ENCODE data around the gene RNF103. TPM values are rescaled to one million over a fixed set of nuclear protein-coding genes. Genes with fewer than 3 reads are reported as not detected.

RNF103 gene
- total RNA-seq, 1 experiment from 2014 or later, result 10.1 TPM

DNA sequence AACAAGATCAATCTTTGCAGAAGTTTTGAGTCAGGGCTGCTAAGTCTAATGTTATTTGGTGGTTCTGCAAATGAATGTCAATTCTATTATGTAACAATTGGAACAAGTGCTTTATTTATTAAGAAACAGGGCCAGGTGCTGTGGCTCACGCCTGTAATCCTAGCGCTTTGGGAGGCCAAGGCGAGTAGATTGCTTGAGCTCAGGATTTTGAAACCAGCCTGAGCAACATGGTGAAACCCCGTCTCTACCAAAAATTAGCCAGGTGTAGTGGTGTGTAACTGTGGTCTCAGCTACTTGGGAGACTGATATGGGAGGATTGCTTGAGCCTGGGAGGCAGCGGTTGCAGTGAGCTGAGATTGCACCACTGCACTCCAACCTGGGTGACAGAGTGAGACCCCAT is 13.2 kb upstream of the RNF103 start:
- POLR2A ChIA-PET (ENCODE audit: low non-redundant PET), result no interaction called here
- no peak for DNase-seq (ENCODE audit: low spot score)
- intact Hi-C loops (cut with micrococcal nuclease; ENCODE audit: unreplicated experiment), result no loop called here
- no peak overlapping the region for H3K27ac ChIP-seq (ENCODE audit: low read depth, low read length, poor library complexity, severe bottlenecking)
- H3K27me3 ChIP-seq (replicated peaks; ENCODE audit: insufficient read depth, low read depth, low read length, poor library complexity), result no peaks in the 10 kb centered on the region
- TF ChIP-seq, protein P1, sequence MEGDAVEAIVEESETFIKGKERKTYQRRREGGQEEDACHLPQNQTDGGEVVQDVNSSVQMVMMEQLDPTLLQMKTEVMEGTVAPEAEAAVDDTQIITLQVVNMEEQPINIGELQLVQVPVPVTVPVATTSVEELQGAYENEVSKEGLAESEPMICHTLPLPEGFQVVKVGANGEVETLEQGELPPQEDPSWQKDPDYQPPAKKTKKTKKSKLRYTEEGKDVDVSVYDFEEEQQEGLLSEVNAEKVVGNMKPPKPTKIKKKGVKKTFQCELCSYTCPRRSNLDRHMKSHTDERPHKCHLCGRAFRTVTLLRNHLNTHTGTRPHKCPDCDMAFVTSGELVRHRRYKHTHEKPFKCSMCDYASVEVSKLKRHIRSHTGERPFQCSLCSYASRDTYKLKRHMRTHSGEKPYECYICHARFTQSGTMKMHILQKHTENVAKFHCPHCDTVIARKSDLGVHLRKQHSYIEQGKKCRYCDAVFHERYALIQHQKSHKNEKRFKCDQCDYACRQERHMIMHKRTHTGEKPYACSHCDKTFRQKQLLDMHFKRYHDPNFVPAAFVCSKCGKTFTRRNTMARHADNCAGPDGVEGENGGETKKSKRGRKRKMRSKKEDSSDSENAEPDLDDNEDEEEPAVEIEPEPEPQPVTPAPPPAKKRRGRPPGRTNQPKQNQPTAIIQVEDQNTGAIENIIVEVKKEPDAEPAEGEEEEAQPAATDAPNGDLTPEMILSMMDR (conservative IDR thresholded peaks at IDR 0.05; ENCODE audit: low read depth, low read length), result no peak
- TF ChIP-seq EZH2 (IDR thresholded peaks at IDR 0.05; ENCODE audit: borderline replicate concordance, low read depth, low read length, poor library complexity, severe bottlenecking), result no peak
- peaks cover 15% of the 10 kb centered on the region for H3K9me3 ChIP-seq (ENCODE audit: low read depth, low read length, poor library complexity, severe bottlenecking)
- H3K4me1 ChIP-seq (ENCODE audit: insufficient read depth, low read length, poor library complexity, severe bottlenecking), result no peaks in the 10 kb centered on the region
- H3K4me3 ChIP-seq (ENCODE audit: low read depth, low read length, poor library complexity, severe bottlenecking), result no peak overlapping the region
- H3K36me3 ChIP-seq (ENCODE audit: insufficient read depth, low read length, poor library complexity, severe bottlenecking), result no peaks in the 10 kb centered on the region
- BruUV-seq (replicated peaks), result no TSS peak
- CTCF ChIA-PET, result no interaction called here

GRCh38 chr2:86634352-86634751 is 10.7 kb upstream of the RNF103 start:
- DNase-seq (ENCODE audit: low spot score), result no peak
- H3K27me3 ChIP-seq (replicated peaks; ENCODE audit: insufficient read depth, low read depth, low read length, poor library complexity), result no peaks in the 10 kb centered on the region
- BruUV-seq (replicated peaks), result no TSS peak
- intact Hi-C loops (cut with micrococcal nuclease; ENCODE audit: unreplicated experiment), result no loop called here
- peaks cover 7% of the 10 kb centered on the region for H3K9me3 ChIP-seq (ENCODE audit: low read depth, low read length, poor library complexity, severe bottlenecking)
- H3K36me3 ChIP-seq (ENCODE audit: insufficient read depth, low read length, poor library complexity, severe bottlenecking), result no peaks in the 10 kb centered on the region
- no peak overlapping the region for H3K27ac ChIP-seq (ENCODE audit: low read depth, low read length, poor library complexity, severe bottlenecking)
- no peak overlapping the region for H3K4me3 ChIP-seq (ENCODE audit: low read depth, low read length, poor library complexity, severe bottlenecking)
- H3K4me1 ChIP-seq (ENCODE audit: insufficient read depth, low read length, poor library complexity, severe bottlenecking), result no peaks in the 10 kb centered on the region
- ChIA-PET POLR2A (ENCODE audit: low non-redundant PET) (no interaction called here), CTCF (no interaction called here)
- no peak for TF ChIP-seq EZH2 (IDR thresholded peaks at IDR 0.05; ENCODE audit: borderline replicate concordance, low read depth, low read length, poor library complexity, severe bottlenecking)
- TF ChIP-seq, protein P1 (conservative IDR thresholded peaks at IDR 0.05; ENCODE audit: low read depth, low read length), result no peak

GRCh38 chr2:86633155-86633651 is 9.5 kb upstream of the RNF103 start:
- H3K27ac ChIP-seq (ENCODE audit: low read depth, low read length, poor library complexity, severe bottlenecking), result no peak overlapping the region
- no TSS peak for BruUV-seq (replicated peaks)
- no peaks in the 10 kb centered on the region for H3K9me3 ChIP-seq (ENCODE audit: low read depth, low read length, poor library complexity, severe bottlenecking)
- no peaks in the 10 kb centered on the region for H3K36me3 ChIP-seq (ENCODE audit: insufficient read depth, low read length, poor library complexity, severe bottlenecking)
- no peaks in the 10 kb centered on the region for H3K27me3 ChIP-seq (replicated peaks; ENCODE audit: insufficient read depth, low read depth, low read length, poor library complexity)
- ChIA-PET CTCF (no interaction called here), POLR2A (ENCODE audit: low non-redundant PET) (no interaction called here)
- intact Hi-C loops (cut with micrococcal nuclease; ENCODE audit: unreplicated experiment), result no loop called here
- no peak overlapping the region for H3K4me3 ChIP-seq (ENCODE audit: low read depth, low read length, poor library complexity, severe bottlenecking)
- no peak for DNase-seq (ENCODE audit: low spot score)
- H3K4me1 ChIP-seq (ENCODE audit: insufficient read depth, low read length, poor library complexity, severe bottlenecking), result no peaks in the 10 kb centered on the region
- TF ChIP-seq, protein P1 (conservative IDR thresholded peaks at IDR 0.05; ENCODE audit: low read depth, low read length), result no peak

Data from A673 (cell line).